Activated naive CD4-positive, alpha-beta T cell treated with anti-CD3 and anti-CD28 coated beads, Interleukin-2, amount 50 U/mL, for 72 hours (primary cell): ENCODE data around the gene LGALS7. TPM values are rescaled to one million over a fixed set of nuclear protein-coding genes. Genes with fewer than 3 reads are reported as not detected.
"Not testable (repeated sequence)": the region's sequence is repeated elsewhere in the genome, so short reads cannot be mapped to it uniquely, and the experiment has no call there.

Source experiments
- ATAC-seq, 2 donors: fragments of 150-1000 bp; cut with Tn5 transposase; 2 replicates each; pipeline ENCODE4 v1.10.0; 2021; ENCODE audit warnings: mild to moderate bottlenecking in 2 of 2, moderate library complexity in 2 of 2
- DNase-seq, 2 donors: peaks; one replicate each; pipeline ENCODE4 v3.0.0; 2021 to 2022; ENCODE audit warnings: low spot score in 2 of 2
- H3K27ac Mint-ChIP-seq, 2 donors: one replicate each; pipeline ENCODE4 v1.8.0; 2022; ENCODE audit warnings: mild to moderate bottlenecking in 2 of 2, mixed read lengths in 2 of 2
- H3K36me3 Mint-ChIP-seq, 2 donors: one replicate each; pipeline ENCODE4 v1.8.0; 2022; ENCODE audit warnings: mixed read lengths in 2 of 2
- H3K9me3 Mint-ChIP-seq, 2 donors: one replicate each; pipeline ENCODE4 v1.8.0; 2022; ENCODE audit warnings: mixed read lengths in 2 of 2
- total RNA-seq, 2 donors: library from RNA; stranded (reverse); gene quantifications; one replicate each; pipeline ENCODE4 v1.2.3, GENCODE V29; 2022

The LGALS7 gene
- total RNA-seq, 2 donors from 2014 or later = not detected

DNA sequence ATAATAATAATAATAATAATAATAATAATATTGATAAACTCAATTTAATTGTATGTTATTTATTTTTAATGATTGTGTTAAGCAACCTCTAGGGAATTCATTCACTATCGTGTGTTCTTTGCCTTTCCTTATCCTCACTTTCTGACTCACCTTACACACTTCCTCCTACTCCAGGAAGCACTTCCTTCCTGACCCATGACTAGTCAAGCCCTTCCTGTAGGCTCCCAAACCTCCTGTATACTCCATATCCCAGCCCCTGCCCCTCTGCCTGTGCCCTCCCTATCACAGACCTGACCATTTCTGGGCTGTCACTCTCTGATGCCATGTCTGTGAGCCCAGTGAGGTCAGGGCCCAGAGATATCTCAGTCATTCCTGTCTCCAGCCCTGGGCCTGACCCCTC, 31.9 kb upstream of the LGALS7 start:
- ATAC-seq (peak in 1 of 2 donors; percentile 55), DNase-seq (no peak)
- peak overlapping the region; percentile 82 for H3K27ac Mint-ChIP-seq

GRCh38 chr19:38803543-38803942, 30.2 kb upstream of the LGALS7 start:
- H3K9me3 Mint-ChIP-seq = no peaks in the 10 kb centered on the region
- no peaks in the 10 kb centered on the region for H3K36me3 Mint-ChIP-seq
- no peak overlapping the region for H3K27ac Mint-ChIP-seq
- ATAC-seq (no peak), DNase-seq (no peak)

More for the DNA sequence above, 31.9 kb upstream of the LGALS7 start:
- H3K9me3 Mint-ChIP-seq = no peaks in the 10 kb centered on the region
- no peaks in the 10 kb centered on the region for H3K36me3 Mint-ChIP-seq

DNA sequence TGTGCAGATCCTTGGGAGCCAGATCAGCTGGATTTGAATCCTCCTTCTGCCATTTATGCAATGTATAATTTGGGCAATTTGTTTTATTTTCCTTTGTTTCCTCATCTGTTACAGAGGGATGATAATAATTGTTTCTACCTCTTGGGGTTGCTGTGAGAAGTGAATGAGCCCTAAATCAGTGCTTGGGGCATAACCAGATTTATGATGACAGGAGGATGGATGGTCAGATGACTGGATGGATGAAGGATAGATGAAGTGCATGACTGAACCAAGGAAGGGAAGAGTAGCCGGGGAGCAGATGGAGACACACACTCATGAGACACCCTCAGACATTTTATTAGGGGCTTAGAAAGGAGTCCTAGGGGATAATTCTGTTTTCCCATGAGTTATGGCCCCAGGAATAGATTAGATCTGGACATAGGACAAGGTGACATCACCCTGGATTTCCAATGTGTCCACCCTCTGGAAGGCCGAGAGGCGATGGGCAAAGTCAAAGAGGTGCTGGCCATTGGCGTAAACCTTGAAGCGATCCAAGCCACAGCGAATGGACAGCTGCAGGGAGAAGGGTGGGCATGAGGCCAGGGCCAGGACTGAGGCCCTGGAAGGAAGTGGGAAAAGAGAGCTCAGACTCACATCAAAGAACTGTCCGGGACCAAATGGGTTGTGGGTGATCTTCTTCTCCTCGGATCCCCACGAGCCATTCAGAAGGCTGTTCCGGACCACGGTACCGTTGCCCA, 28.2 kb upstream of the LGALS7 start:
- no peaks in the 10 kb centered on the region for H3K9me3 Mint-ChIP-seq
- H3K27ac Mint-ChIP-seq = no peak overlapping the region

DNA sequence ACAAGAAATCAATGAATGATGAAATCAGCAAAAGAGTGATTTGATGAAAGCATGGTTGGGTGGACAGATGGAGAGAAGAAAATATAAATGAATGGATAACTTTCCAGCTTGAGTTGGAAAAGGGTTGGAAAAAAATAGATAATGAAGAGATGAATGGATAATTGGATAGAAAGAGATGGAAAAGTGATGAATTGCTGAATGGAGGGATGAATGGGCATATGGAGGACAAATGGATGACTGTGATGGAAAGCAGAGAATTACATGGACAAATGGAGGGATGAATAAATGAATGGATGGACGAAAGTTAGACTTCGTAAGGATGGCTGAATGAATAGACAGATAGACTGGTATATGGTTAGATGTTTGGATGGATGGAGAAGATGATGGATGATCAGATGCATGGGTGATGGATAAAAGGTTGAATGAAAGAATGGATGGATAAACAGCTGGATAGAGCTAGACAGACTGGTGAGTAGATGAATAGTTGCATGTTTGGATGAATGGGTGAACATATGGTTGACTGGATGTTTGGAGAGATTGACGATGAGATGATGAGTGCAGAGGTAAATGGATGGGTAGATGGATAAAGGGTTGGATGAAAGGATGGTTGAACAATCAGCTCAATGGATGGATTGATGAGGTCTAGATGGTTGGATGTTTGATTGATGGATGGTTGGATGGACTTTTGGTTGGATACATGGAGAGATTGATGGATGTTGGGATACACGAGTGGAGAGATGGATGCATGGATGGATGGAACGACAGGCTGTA, 27.4 kb upstream of the LGALS7 start:
- H3K9me3 Mint-ChIP-seq = no peaks in the 10 kb centered on the region
- no peak overlapping the region for H3K27ac Mint-ChIP-seq
- DNase-seq = no peak
- H3K36me3 Mint-ChIP-seq = no peaks in the 10 kb centered on the region
- ATAC-seq = no peak

More for the DNA sequence above, 28.2 kb upstream of the LGALS7 start:
- H3K36me3 Mint-ChIP-seq = no peaks in the 10 kb centered on the region
- DNase-seq (no peak), ATAC-seq (no peak)

DNA sequence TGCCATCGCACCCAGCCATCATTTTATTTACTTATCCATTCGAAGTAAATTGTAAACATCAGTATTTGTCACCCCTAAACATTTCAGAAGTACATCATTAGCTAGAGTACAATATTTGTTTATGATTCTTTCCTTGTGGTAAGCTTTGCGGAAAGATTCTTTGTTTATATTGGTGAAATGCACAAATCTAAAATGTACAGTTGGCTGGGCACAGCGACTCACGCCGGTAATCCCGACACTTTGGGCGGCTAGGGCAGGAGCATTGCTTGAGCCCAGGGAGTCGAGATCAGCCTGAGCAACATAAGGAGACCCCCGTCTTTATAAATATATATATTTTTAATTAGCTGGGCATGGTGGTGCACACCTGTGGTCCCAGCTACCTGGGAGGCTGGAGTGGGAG, 25.8 kb upstream of the LGALS7 start:
- no peaks in the 10 kb centered on the region for H3K36me3 Mint-ChIP-seq
- no peak overlapping the region for H3K27ac Mint-ChIP-seq
- H3K9me3 Mint-ChIP-seq = peaks cover 0 to under 1% of the 10 kb centered on the region in 2 donors
- no peak for ATAC-seq
- no peak for DNase-seq

- H3K36me3 Mint-ChIP-seq, ATAC-seq, H3K27ac Mint-ChIP-seq, H3K9me3 Mint-ChIP-seq, DNase-seq: not testable (repeated sequence)
These were observed 24.5 kb upstream of the LGALS7 start for GRCh38 chr19:38797781-38798180.

GRCh38 chr19:38796154-38796553, 22.8 kb upstream of the LGALS7 start:
- no peaks in the 10 kb centered on the region for H3K36me3 Mint-ChIP-seq
- peaks cover 0 to 4% of the 10 kb centered on the region in 2 donors for H3K9me3 Mint-ChIP-seq
- no peak for ATAC-seq
- DNase-seq = no peak
- H3K27ac Mint-ChIP-seq = no peak overlapping the region

GRCh38 chr19:38795549-38795948, 22.2 kb upstream of the LGALS7 start:
- Mint-ChIP-seq H3K27ac (no peak overlapping the region), H3K36me3 (no peaks in the 10 kb centered on the region), H3K9me3 (peaks cover 0 to 4% of the 10 kb centered on the region in 2 donors)
- ATAC-seq (no peak), DNase-seq (no peak)

DNA sequence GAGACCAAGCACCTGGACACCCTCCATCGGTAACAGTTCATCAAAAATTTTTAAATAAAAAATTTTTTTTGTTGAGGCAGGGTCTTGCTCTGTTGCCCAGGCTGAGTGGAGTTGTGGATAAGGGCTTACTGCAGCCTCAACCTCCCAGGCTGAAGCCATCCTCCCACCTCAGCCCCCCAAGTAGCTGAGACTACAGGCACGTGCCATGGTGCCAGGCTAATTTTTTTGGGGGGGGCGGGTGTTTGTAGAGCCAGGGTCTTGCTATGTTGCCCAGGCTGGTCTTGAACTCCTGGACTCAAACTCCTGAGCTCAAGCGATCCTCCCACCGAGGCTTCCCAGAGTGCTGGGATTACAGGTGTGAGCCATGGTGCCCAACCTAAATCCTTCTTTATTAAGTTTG, 20.4 kb upstream of the LGALS7 start:
- no peak overlapping the region for H3K27ac Mint-ChIP-seq
- H3K9me3 Mint-ChIP-seq = peaks cover 0 to 4% of the 10 kb centered on the region in 2 donors
- no peak for DNase-seq
- no peaks in the 10 kb centered on the region for H3K36me3 Mint-ChIP-seq
- ATAC-seq = no peak

DNA sequence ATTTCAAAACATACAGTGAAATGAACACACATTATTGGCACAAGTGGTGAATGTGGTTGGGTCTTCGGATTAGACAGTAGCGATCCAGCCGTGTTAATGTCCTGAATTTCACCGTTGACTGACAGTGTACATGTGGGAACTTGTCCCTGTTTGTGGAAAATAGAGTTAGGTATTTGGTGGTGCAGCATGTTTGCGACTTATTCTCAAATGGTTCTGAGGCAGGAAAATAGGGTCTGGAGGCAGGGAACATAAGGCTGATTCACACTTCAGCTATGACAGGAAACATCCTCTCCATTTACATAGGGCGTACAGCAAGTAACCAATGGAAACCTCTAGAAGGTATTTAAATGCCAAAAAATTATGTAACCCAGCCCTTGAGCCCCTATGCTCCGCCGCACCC, 19.9 kb upstream of the LGALS7 start:
- no peaks in the 10 kb centered on the region for H3K36me3 Mint-ChIP-seq
- H3K27ac Mint-ChIP-seq = no peak overlapping the region
- ATAC-seq = no peak
- peaks cover 0 to 4% of the 10 kb centered on the region in 2 donors for H3K9me3 Mint-ChIP-seq
- DNase-seq = no peak

GRCh38 chr19:38792250-38793111, 19.2 kb upstream of the LGALS7 start:
- DNase-seq (peak in 1 of 2 donors; percentile 54), ATAC-seq (peak; percentile 26 to 37)
- no peak overlapping the region for H3K27ac Mint-ChIP-seq
- no peaks in the 10 kb centered on the region for H3K36me3 Mint-ChIP-seq
- peaks cover 0 to 4% of the 10 kb centered on the region in 2 donors for H3K9me3 Mint-ChIP-seq

- H3K27ac Mint-ChIP-seq = not testable (repeated sequence)
These were observed 18.2 kb upstream of the LGALS7 start for GRCh38 chr19:38791451-38792064.

DNA sequence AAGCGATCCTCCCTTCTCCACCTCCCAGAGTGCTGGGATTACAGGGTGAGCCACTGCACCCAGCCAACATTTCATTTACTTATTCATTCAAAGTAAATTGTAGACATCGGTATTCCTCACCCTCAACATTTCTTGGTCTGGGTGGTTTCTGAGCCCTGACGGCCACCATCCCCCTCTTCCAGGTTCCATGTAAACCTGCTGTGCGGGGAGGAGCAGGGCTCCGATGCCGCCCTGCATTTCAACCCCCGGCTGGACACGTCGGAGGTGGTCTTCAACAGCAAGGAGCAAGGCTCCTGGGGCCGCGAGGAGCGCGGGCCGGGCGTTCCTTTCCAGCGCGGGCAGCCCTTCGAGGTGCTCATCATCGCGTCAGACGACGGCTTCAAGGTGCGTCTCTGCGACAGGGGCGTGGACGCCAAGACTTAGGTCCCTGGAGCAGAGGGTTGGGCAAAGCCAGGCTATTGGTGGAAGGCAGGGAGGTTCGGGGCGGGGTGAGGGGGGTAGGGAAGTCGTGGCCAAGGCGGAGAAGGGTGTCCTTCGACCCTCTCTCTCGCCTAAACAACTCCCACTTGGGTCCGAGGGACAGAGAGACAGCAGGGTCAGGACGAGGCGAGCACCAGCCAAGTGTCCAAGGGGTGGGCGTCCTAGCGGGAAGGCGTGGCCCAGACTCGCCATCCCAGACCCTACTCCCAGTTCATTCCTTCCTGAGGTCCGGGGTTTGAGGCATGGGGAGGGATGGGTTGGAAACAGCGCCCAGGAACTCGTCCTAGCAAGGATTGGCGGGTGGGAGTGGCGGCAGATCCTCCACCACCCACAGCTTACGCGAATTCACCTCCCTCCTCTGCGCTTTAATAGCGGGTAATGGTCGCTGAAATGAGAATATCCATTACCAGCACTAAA, 17.4 kb upstream of the LGALS7 start:
- ATAC-seq, H3K9me3 Mint-ChIP-seq, H3K27ac Mint-ChIP-seq, DNase-seq, H3K36me3 Mint-ChIP-seq: not testable (repeated sequence)

More at GRCh38 chr19:38791451-38792064, 18.2 kb upstream of the LGALS7 start:
- DNase-seq, H3K9me3 Mint-ChIP-seq, H3K36me3 Mint-ChIP-seq: not testable (repeated sequence)
- peak; percentile 95 to 96 for ATAC-seq

GRCh38 chr19:38788478-38789243, 15.3 kb upstream of the LGALS7 start, which contains the start of gene LGALS7B:
LGALS7B (plus strand) TSS chr19:38789200; CDS start chr19:38789227, 27 bp downstream.
- H3K36me3 Mint-ChIP-seq = no peaks in the 10 kb centered on the region
- ATAC-seq (no peak), DNase-seq (no peak)
- no peaks in the 10 kb centered on the region for H3K9me3 Mint-ChIP-seq
- no peak within 1 kb of the TSS for H3K27ac Mint-ChIP-seq
